GM15510 (cell line): Measurements from ENCODE around the gene TLR4.

Experiments
- POLR2A ChIP-seq: IDR thresholded peaks from 3 replicates; pipeline ENCODE4 v1.6.1; 2011; ENCODE audit warnings: borderline replicate concordance; ENCODE audit not compliant: insufficient read length; ENCODE audit errors: extremely low read depth

TLR4 gene

GRCh38 chr9:117703537-117703936, 666 bp upstream of the TLR4 start:
- no peak for TF ChIP-seq POLR2A

- TF ChIP-seq POLR2A = no peak
Measured at GRCh38 chr9:117704597-117704996, 394 bp downstream of the TLR4 start.

- TF ChIP-seq POLR2A = no peak
Measured at GRCh38 chr9:117705386-117705785, 1.2 kb downstream of the TLR4 start.

GRCh38 chr9:117706421-117707116, 2.4 kb downstream of the TLR4 start:
- TF ChIP-seq POLR2A = no peak

- TF ChIP-seq POLR2A = no peak
Measured at GRCh38 chr9:117707561-117707960, 3.4 kb downstream of the TLR4 start.

- TF ChIP-seq POLR2A = no peak
Measured at GRCh38 chr9:117709936-117710335, 5.7 kb downstream of the TLR4 start.

- no peak for TF ChIP-seq POLR2A
Measured at GRCh38 chr9:117714282-117714681, 10.1 kb downstream of the TLR4 start.

GRCh38 chr9:117715411-117715989, 11.3 kb downstream of the TLR4 start:
- no peak for TF ChIP-seq POLR2A

- TF ChIP-seq POLR2A = no peak
Measured at GRCh38 chr9:117718085-117718484, 13.9 kb downstream of the TLR4 start.

GRCh38 chr9:117718701-117719100, 14.5 kb downstream of the TLR4 start:
- TF ChIP-seq POLR2A = no peak

GRCh38 chr9:117719161-117719920, 15.1 kb downstream of the TLR4 start:
- TF ChIP-seq POLR2A = no peak

GRCh38 chr9:117720066-117720465, 15.9 kb downstream of the TLR4 start:
- TF ChIP-seq POLR2A = no peak

- TF ChIP-seq POLR2A = no peak
Measured at GRCh38 chr9:117720555-117720954, 16.4 kb downstream of the TLR4 start.

GRCh38 chr9:117720987-117721386, 16.8 kb downstream of the TLR4 start:
- no peak for TF ChIP-seq POLR2A

- no peak for TF ChIP-seq POLR2A
Measured at GRCh38 chr9:117722108-117722761, 18.0 kb downstream of the TLR4 start.
